ENCODE data around the gene GRB7.

- TF ChIP-seq CTCF (IDR thresholded peaks at IDR 0.05) (no peak), EP300 (IDR thresholded peaks at IDR 0.05) (no peak), BCL3 (IDR thresholded peaks at IDR 0.05) (no peak), FOSL2 (IDR thresholded peaks at IDR 0.05) (no peak), FOSL2 (CRISPR knock-in tag; IDR thresholded peaks at IDR 0.05) (no peak), KDM5A (IDR thresholded peaks at IDR 0.05) (no peak), REST (IDR thresholded peaks at IDR 0.05) (no peak), RAD21 (conservative IDR thresholded peaks at IDR 0.05 in 1 of 2, IDR thresholded peaks at IDR 0.05 in 1 of 2) (no peak), SMC3 (IDR thresholded peaks at IDR 0.05) (no peak), POLR2A (IDR thresholded peaks at IDR 0.05; ENCODE audit: low read length) (no peak), BHLHE40 (IDR thresholded peaks at IDR 0.05; ENCODE audit: low read depth, low read length) (no peak)
These were observed 23.5 kb upstream of the GRB7 start for GRCh38 chr17:39714234-39714633.

Measured in A549 (cell line).